Memory B cell (primary cell): ENCODE results near the gene PRELP.

Experiments
- ATAC-seq: fragments of 150-1000 bp; cut with Tn5 transposase; 2 replicates; pipeline ENCODE4 v1.10.0; 2021; ENCODE audit warnings: low read depth, mild to moderate bottlenecking, moderate library complexity
- DNase-seq, 2 donors: peaks; one replicate each; pipeline ENCODE4 v3.0.0; 2022; ENCODE audit warnings: low spot score in 2 of 2
- H3K27ac Mint-ChIP-seq: one replicate; pipeline ENCODE4 v1.8.0; 2022; ENCODE audit warnings: mild to moderate bottlenecking, moderate library complexity, mixed read lengths
- H3K27me3 Mint-ChIP-seq: one replicate; pipeline ENCODE4 v1.8.0; 2022; ENCODE audit warnings: mixed read lengths
- H3K36me3 Mint-ChIP-seq: one replicate; pipeline ENCODE4 v1.8.0; 2022; ENCODE audit warnings: mild to moderate bottlenecking, mixed read lengths
- H3K4me1 Mint-ChIP-seq: one replicate; pipeline ENCODE4 v1.8.0; 2022; ENCODE audit warnings: mixed read lengths
- H3K4me3 Mint-ChIP-seq: one replicate; pipeline ENCODE4 v1.8.0; 2022; ENCODE audit warnings: mild to moderate bottlenecking, moderate library complexity, mixed read lengths
- H3K9me3 Mint-ChIP-seq: one replicate; pipeline ENCODE4 v1.8.0; 2022; ENCODE audit warnings: mixed read lengths

The PRELP gene

GRCh38 chr1:203523667-203524066 is 48.1 kb downstream of the PRELP start:
- Mint-ChIP-seq H3K27ac (no peak overlapping the region), H3K4me1 (no peaks in the 10 kb centered on the region), H3K9me3 (no peaks in the 10 kb centered on the region), H3K27me3 (peaks cover 6% of the 10 kb centered on the region), H3K36me3 (no peaks in the 10 kb centered on the region), H3K4me3 (no peak overlapping the region)
- no peak for DNase-seq
- no peak for ATAC-seq

GRCh38 chr1:203524152-203524551 is 48.5 kb downstream of the PRELP start:
- Mint-ChIP-seq H3K9me3 (no peaks in the 10 kb centered on the region), H3K36me3 (no peaks in the 10 kb centered on the region), H3K27ac (no peak overlapping the region), H3K4me3 (no peak overlapping the region), H3K27me3 (peaks cover 6% of the 10 kb centered on the region), H3K4me1 (no peaks in the 10 kb centered on the region)
- DNase-seq = no peak
- ATAC-seq = no peak

DNA sequence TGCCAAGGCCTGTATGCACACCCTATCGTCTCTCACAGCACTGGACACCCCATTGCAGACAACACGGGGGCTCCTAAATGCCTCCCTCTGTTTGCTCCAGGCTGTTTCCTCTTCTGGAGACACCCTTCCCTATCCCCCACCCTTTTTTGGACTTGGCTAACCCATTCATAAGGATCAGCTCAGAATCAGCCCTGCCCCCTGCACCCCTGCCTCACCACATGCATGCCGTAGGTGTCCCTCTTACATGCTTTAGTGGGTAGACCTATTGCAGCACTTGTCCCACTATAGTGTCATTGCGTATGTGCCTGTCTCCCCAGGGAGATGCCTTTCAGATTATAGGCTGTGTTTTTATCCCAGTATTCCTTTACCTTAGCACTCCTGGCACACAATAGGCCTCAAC is 49.2 kb downstream of the PRELP start:
- no peak for DNase-seq
- Mint-ChIP-seq H3K4me1 (no peaks in the 10 kb centered on the region), H3K4me3 (no peak overlapping the region), H3K27me3 (peaks cover 6% of the 10 kb centered on the region), H3K27ac (no peak overlapping the region), H3K9me3 (no peaks in the 10 kb centered on the region), H3K36me3 (no peaks in the 10 kb centered on the region)
- ATAC-seq = no peak

DNA sequence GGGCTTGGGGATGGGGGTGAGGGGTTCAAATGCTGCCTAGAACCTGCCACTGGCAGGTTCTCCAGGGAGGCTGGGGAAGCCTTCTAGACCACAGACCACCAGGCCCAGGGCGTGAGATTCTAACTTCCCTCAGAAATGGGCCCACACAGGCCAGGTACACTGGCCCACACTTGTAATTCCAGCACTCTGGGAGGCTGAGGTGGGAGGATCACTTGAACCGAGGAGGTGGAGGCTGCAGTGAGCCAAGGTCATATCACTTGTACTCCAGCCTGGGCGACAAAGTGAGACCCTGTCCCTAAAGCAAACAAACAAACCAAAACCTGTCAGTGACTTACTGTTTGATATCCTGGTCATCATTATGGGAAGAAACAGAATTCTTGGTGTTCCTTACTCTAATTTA is 50.1 kb downstream of the PRELP start:
- H3K36me3 Mint-ChIP-seq = no peaks in the 10 kb centered on the region
- peaks cover 6% of the 10 kb centered on the region for H3K27me3 Mint-ChIP-seq
- no peak for DNase-seq

DNA sequence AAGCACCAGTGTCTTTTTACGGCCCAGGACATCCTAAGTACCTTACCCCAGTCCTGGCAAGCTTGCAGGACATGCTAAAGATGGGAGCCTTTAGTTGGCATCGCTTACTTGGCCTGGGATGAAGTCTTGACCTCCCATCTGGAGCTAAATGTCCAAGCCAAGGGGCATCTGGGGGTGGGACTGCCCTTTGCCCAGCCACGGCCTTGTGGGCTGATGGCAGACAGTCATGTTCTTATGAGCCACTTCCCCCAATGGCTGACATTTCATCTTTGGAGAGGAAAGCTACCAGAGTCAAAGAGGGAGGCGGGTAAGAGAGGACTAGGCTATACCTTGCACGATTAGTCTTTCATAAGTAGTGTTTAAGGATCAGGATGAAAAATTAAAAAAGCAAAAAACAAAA is 50.5 kb downstream of the PRELP start:
- DNase-seq = no peak
- Mint-ChIP-seq H3K9me3 (no peaks in the 10 kb centered on the region), H3K27ac (no peak overlapping the region), H3K27me3 (peaks cover 6% of the 10 kb centered on the region), H3K4me3 (no peak overlapping the region), H3K36me3 (no peaks in the 10 kb centered on the region), H3K4me1 (no peaks in the 10 kb centered on the region)
- ATAC-seq = no peak

More for the DNA sequence above, 50.1 kb downstream of the PRELP start:
- H3K27ac Mint-ChIP-seq = no peak overlapping the region
- H3K9me3 Mint-ChIP-seq = no peaks in the 10 kb centered on the region
- no peak overlapping the region for H3K4me3 Mint-ChIP-seq
- H3K4me1 Mint-ChIP-seq = no peaks in the 10 kb centered on the region
- no peak for ATAC-seq

DNA sequence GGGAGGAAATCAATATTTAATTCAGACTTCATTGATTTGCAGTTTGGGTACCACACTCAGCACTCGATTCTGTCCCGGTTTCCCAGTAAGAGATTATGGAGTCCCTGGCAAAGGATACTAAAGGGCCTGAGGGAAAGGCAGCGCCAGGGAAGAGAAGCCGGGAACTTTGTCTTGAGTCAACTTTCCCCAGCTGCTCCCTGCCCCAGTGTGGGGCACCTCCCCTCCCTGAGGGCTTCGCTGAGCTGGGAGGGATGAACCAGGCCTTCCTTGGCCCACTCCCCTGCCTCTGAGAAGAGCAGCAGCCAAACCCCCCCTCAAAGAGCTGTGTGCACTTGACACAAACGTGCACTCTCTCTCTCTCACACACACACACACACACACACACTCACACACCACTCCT is 51.0 kb downstream of the PRELP start:
- H3K4me3 Mint-ChIP-seq = no peak overlapping the region
- peaks cover 7% of the 10 kb centered on the region for H3K27me3 Mint-ChIP-seq
- ATAC-seq (no peak), DNase-seq (no peak)
- no peak overlapping the region for H3K27ac Mint-ChIP-seq
- no peaks in the 10 kb centered on the region for H3K4me1 Mint-ChIP-seq
- H3K9me3 Mint-ChIP-seq = no peaks in the 10 kb centered on the region
- no peaks in the 10 kb centered on the region for H3K36me3 Mint-ChIP-seq

- DNase-seq (no peak), ATAC-seq (no peak)
- peaks cover 8% of the 10 kb centered on the region for H3K27me3 Mint-ChIP-seq
- H3K27ac Mint-ChIP-seq = no peak overlapping the region
- no peak overlapping the region for H3K4me3 Mint-ChIP-seq
- no peaks in the 10 kb centered on the region for H3K4me1 Mint-ChIP-seq
- no peaks in the 10 kb centered on the region for H3K9me3 Mint-ChIP-seq
- no peaks in the 10 kb centered on the region for H3K36me3 Mint-ChIP-seq
These were observed 51.4 kb downstream of the PRELP start for GRCh38 chr1:203527013-203527412.

- Mint-ChIP-seq H3K27me3 (peaks cover 8% of the 10 kb centered on the region), H3K4me1 (no peaks in the 10 kb centered on the region), H3K36me3 (no peaks in the 10 kb centered on the region), H3K27ac (no peak overlapping the region), H3K4me3 (no peak overlapping the region), H3K9me3 (no peaks in the 10 kb centered on the region)
- DNase-seq = no peak
- no peak for ATAC-seq
These were observed 52.5 kb downstream of the PRELP start for GRCh38 chr1:203528063-203528462.

GRCh38 chr1:203528976-203529835 is 53.6 kb downstream of the PRELP start:
- H3K27ac Mint-ChIP-seq = no peak overlapping the region
- no peaks in the 10 kb centered on the region for H3K36me3 Mint-ChIP-seq
- H3K27me3 Mint-ChIP-seq = peaks cover 8% of the 10 kb centered on the region
- ATAC-seq (no peak), DNase-seq (no peak)
- no peak overlapping the region for H3K4me3 Mint-ChIP-seq
- no peaks in the 10 kb centered on the region for H3K9me3 Mint-ChIP-seq
- H3K4me1 Mint-ChIP-seq = no peaks in the 10 kb centered on the region

DNA sequence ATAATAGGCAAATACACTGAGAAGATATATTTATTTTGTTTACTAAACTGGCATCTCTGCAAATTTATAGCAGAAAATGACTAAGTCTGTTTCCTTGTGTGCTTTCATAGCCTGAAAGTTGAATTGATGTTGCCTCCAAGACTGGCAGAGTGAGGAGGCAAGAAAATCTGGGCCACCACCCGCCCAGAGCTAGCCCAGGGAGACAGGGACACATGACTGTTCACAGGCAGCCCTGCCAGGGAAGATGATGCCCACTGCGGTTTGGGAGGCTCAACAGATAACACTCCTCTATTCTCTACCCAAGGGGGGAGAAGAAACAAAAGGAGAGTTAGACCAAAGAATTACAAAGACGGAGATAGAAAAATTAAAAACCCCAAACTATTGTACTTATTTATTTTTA is 55.5 kb downstream of the PRELP start:
- no peak for DNase-seq
- H3K27ac Mint-ChIP-seq = no peak overlapping the region
- H3K27me3 Mint-ChIP-seq = peaks cover 12% of the 10 kb centered on the region
- no peak overlapping the region for H3K4me3 Mint-ChIP-seq
- H3K36me3 Mint-ChIP-seq = no peaks in the 10 kb centered on the region
- no peak for ATAC-seq
- no peaks in the 10 kb centered on the region for H3K4me1 Mint-ChIP-seq
- no peaks in the 10 kb centered on the region for H3K9me3 Mint-ChIP-seq

DNA sequence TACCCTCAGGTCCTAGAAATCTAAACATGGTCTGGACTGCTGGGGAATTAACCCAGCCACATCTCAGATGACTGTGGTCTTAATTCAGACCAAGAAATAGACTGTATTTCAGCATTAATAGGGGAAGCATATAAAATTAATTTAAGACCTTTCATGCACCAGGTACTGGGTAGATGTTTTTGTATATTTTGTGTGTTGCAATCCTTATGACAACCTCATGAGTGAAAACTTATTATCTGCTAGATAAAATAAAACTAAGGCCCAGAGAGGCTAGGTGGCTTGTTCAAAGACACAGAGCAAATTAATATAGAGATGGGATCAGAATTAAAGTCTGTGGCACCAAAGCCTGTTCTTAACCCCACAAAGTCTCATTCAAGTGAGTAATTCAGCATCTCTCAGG is 58.4 kb downstream of the PRELP start:
- Mint-ChIP-seq H3K27me3 (peaks cover 11% of the 10 kb centered on the region), H3K4me1 (no peaks in the 10 kb centered on the region)
- no peak for DNase-seq

GRCh38 chr1:203534526-203534925 is 58.9 kb downstream of the PRELP start:
- no peak overlapping the region for H3K27ac Mint-ChIP-seq
- H3K27me3 Mint-ChIP-seq = peaks cover 11% of the 10 kb centered on the region
- no peak for DNase-seq
- H3K36me3 Mint-ChIP-seq = no peaks in the 10 kb centered on the region
- no peak overlapping the region for H3K4me3 Mint-ChIP-seq
- ATAC-seq = no peak
- H3K9me3 Mint-ChIP-seq = no peaks in the 10 kb centered on the region
- no peaks in the 10 kb centered on the region for H3K4me1 Mint-ChIP-seq

More for the DNA sequence above, 58.4 kb downstream of the PRELP start:
- Mint-ChIP-seq H3K36me3 (no peaks in the 10 kb centered on the region), H3K27ac (no peak overlapping the region), H3K4me3 (no peak overlapping the region), H3K9me3 (no peaks in the 10 kb centered on the region)
- ATAC-seq = no peak

DNA sequence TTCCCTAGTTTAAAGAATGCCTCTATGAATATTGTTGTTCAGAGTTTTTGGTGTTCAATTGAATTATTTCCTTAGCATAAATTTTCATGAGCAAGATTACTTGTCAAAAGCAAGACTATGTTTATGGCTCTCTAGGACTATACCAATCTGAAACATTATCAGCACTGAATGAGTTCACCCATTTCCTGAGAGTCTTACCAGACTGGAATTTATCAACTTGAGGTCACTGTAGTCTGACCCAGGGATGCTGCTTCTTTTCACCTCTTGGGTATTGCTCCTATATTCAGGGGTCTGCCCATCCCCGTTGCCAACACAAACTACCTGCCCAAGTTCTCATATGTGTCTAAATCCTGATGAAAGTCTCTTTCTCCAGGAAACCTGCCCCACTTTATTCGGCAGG is 61.0 kb downstream of the PRELP start:
- Mint-ChIP-seq H3K4me3 (no peak overlapping the region), H3K27me3 (peaks cover 10% of the 10 kb centered on the region), H3K9me3 (no peaks in the 10 kb centered on the region), H3K4me1 (no peaks in the 10 kb centered on the region), H3K36me3 (no peaks in the 10 kb centered on the region), H3K27ac (no peak overlapping the region)
- ATAC-seq (no peak), DNase-seq (no peak)

- H3K27me3 Mint-ChIP-seq = peaks cover 9% of the 10 kb centered on the region
- no peak for DNase-seq
- no peak for ATAC-seq
- no peaks in the 10 kb centered on the region for H3K4me1 Mint-ChIP-seq
- no peak overlapping the region for H3K27ac Mint-ChIP-seq
- no peaks in the 10 kb centered on the region for H3K36me3 Mint-ChIP-seq
- no peaks in the 10 kb centered on the region for H3K9me3 Mint-ChIP-seq
- H3K4me3 Mint-ChIP-seq = no peak overlapping the region
These were observed 61.4 kb downstream of the PRELP start for GRCh38 chr1:203536980-203537455.
